MCF 10A (cell line): ENCODE measurements around the gene SDCBP2. TPM values are rescaled to one million over a fixed set of nuclear protein-coding genes. Genes with fewer than 3 reads are reported as not detected.

Experiments
- BruUV-seq: library from RNA; stranded (reverse); fragments of 400-500 nt; replicated peaks from 2 replicates; lab custom pipeline; 2021; lab: Mats Ljungman, UMichigan
- CTCF ChIA-PET: fragments of 300-600 bp; sonication (Branson Sonifier 250); formaldehyde crosslinking; extraction: SDS; loops from one replicate; lab custom pipeline; 2021; ENCODE audit warnings: antibody characterized with exemption, inconsistent platforms; lab: Yijun Ruan, JAX
- POLR2A ChIA-PET: fragments of 300-600, 350-650 bp; sonication (Branson Sonifier 250); formaldehyde crosslinking; extraction: SDS; loops from one replicate; lab custom pipeline; 2020; ENCODE audit warnings: antibody characterized with exemption, inconsistent platforms; lab: Yijun Ruan, JAX
- DNase-seq: peaks from one replicate; pipeline ENCODE4 v3.0.0-alpha.2; 2018; ENCODE audit not compliant: unreplicated experiment
- H3K27ac Mint-ChIP-seq: one replicate; pipeline ENCODE4 v1.8.0; 2022; ENCODE audit warnings: mild to moderate bottlenecking, low read depth, mixed read lengths; ENCODE audit not compliant: unreplicated experiment
- H3K27me3 Mint-ChIP-seq: one replicate; pipeline ENCODE4 v1.8.0; 2022; ENCODE audit warnings: mixed read lengths; ENCODE audit not compliant: insufficient read depth, unreplicated experiment
- H3K36me3 Mint-ChIP-seq: one replicate; pipeline ENCODE4 v1.8.0; 2022; ENCODE audit warnings: mild to moderate bottlenecking, moderate library complexity, mixed read lengths; ENCODE audit not compliant: insufficient read depth, unreplicated experiment
- H3K4me1 Mint-ChIP-seq: one replicate; pipeline ENCODE4 v1.8.0; 2022; ENCODE audit warnings: mixed read lengths; ENCODE audit not compliant: insufficient read depth, unreplicated experiment
- H3K4me3 Mint-ChIP-seq: one replicate; pipeline ENCODE4 v1.8.0; 2022; ENCODE audit warnings: mild to moderate bottlenecking, moderate library complexity, mixed read lengths; ENCODE audit not compliant: unreplicated experiment
- H3K9me3 Mint-ChIP-seq: one replicate; pipeline ENCODE4 v1.8.0; 2022; ENCODE audit warnings: mixed read lengths; ENCODE audit not compliant: unreplicated experiment
- intact Hi-C: fragments of 100-400 bp; cut with micrococcal nuclease; formaldehyde crosslinking; loops from 2 replicates; pipeline ENCODE4 v1.14.1; 2022
- total RNA-seq: library from RNA; stranded (reverse); gene quantifications from 2 replicates; pipeline ENCODE4 v1.2.3, GENCODE V29; 2022
- TF ChIP-seq, protein P1 (sequence below): fragments of 200-600 bp; IDR thresholded peaks from one replicate; pipeline ENCODE4 v1.8.0; 2022; ENCODE audit warnings: antibody characterized with exemption, mild to moderate bottlenecking; ENCODE audit not compliant: unreplicated experiment

SDCBP2 gene
- total RNA-seq, 1 experiment from 2014 or later = 11.8 TPM

DNA sequence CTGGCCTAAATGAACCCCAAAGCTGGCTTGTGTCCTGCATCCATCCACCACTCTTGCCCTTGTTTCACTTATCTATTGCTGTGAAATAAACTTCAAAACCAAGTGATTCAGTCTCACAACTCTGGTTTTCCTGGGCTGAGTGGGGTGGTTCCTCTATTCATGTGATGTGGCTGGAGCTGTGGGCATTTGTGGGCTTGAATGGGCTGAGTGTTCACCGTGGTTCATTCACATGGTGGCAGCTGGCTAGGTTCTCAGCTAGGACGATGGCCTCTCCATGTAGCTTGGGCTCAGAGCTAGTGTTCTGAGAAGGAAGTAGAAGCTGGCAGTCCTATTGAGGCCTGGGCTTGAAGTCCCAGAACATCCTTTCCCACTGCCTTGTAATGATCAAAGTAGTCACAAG lies 33.5 kb upstream of the SDCBP2 start:
- ChIA-PET CTCF (interaction anchor here (2.0 kb wide), 1 partner anchor 9 kb away, joined by 7 read pairs; no protein-coding TSS in a partner anchor), POLR2A (interaction anchor here (1.8 kb wide), 2 partner anchors 33 to 37 kb away, joined by 4 to 5 read pairs; partner anchors contain the start of gene SDCBP2)
- no peak overlapping the region for H3K27ac Mint-ChIP-seq
- TF ChIP-seq, protein P1, sequence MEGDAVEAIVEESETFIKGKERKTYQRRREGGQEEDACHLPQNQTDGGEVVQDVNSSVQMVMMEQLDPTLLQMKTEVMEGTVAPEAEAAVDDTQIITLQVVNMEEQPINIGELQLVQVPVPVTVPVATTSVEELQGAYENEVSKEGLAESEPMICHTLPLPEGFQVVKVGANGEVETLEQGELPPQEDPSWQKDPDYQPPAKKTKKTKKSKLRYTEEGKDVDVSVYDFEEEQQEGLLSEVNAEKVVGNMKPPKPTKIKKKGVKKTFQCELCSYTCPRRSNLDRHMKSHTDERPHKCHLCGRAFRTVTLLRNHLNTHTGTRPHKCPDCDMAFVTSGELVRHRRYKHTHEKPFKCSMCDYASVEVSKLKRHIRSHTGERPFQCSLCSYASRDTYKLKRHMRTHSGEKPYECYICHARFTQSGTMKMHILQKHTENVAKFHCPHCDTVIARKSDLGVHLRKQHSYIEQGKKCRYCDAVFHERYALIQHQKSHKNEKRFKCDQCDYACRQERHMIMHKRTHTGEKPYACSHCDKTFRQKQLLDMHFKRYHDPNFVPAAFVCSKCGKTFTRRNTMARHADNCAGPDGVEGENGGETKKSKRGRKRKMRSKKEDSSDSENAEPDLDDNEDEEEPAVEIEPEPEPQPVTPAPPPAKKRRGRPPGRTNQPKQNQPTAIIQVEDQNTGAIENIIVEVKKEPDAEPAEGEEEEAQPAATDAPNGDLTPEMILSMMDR = no peak
- no peak for DNase-seq
- intact Hi-C loops = no loop called here
- H3K36me3 Mint-ChIP-seq = peaks cover 54% of the 10 kb centered on the region
- H3K27me3 Mint-ChIP-seq = no peaks in the 10 kb centered on the region
- H3K9me3 Mint-ChIP-seq = no peaks in the 10 kb centered on the region
- H3K4me1 Mint-ChIP-seq = no peaks in the 10 kb centered on the region
- BruUV-seq = no TSS peak
- no peak overlapping the region for H3K4me3 Mint-ChIP-seq

DNA sequence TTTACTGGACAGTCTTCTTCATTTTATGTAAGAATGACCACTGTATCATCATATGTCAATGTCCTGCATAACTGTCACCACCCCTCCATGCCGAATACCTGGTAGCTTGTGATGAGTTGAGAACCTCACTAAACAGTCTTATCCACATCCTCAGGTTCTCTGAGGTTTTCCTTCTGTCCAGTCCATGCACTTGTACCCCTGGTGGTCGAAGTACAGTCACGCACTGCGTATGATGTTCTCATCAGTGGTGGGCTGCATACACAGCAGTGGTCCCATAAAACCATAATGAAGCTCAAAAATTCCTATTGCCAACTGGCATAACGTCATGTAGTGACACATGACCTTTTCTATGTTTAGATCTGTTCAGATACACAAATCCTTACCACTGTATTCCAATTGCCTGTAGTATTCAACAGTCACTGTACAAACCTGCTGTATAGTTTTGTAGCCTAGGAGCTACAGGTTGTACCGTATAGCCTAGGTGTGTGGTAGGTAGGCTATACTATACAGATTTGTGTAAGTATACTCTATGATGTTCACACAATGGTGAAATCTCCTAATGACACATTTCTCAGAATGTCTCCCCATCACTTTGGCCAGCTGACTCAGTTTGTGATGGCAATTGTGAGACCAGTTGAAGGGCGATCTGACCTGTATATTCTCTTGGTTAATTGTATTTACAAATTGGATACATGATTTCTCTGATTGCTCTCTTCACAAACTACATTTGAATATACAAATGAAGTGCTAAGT lies 31.3 kb upstream of the SDCBP2 start:
- no TSS peak for BruUV-seq
- CTCF ChIA-PET = interaction anchor here (1.1 kb wide), 1 partner anchor 78 kb away, joined by 5 read pairs; no protein-coding TSS in a partner anchor
- Mint-ChIP-seq H3K4me3 (no peak overlapping the region), H3K36me3 (peaks cover 69% of the 10 kb centered on the region), H3K4me1 (no peaks in the 10 kb centered on the region), H3K9me3 (no peaks in the 10 kb centered on the region), H3K27me3 (no peaks in the 10 kb centered on the region), H3K27ac (no peak overlapping the region)
- POLR2A ChIA-PET = interaction anchor here (1.0 kb wide), 1 partner anchor 31 kb away, joined by 3 read pairs; no protein-coding TSS in a partner anchor
- TF ChIP-seq, protein P1 = no peak
- intact Hi-C loops = no loop called here
- no peak for DNase-seq

DNA sequence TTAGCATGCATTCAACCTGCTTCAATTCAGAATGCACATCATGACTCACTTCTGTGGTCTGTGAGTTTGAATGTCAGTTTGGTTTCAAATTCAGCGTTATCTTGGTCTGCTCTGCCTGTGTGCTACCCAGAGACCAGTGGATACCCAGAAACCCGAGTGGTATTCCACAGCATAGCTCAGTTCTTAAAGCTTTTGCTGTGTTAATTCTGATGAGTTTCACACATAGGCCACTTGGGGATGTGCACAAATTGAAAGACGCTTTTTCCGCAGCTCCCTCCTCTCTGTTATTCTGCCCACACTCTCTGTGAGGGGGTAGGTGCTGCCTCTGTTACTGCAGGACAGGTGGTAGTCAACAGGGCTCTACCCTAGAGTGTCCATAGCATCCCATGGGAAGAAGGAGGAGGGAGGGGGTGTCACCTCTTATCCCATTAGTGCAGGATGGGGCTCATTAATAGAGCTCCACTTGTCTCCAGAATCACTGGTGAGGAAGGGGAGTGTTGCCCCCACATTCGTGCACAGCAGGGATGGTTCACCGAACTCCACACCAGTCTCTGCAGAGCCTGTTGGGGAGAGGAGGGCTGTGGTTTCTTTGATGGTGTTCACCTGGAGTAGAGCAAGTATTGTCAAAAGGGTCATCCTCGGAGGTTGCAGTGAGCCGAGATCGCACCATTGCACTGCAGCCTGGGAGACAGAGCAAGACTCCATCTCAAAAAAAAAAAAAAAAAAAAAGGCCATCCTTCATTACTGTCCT lies 29.2 kb upstream of the SDCBP2 start:
- H3K4me1 Mint-ChIP-seq = no peaks in the 10 kb centered on the region
- no peaks in the 10 kb centered on the region for H3K9me3 Mint-ChIP-seq
- H3K27ac Mint-ChIP-seq = no peak overlapping the region
- H3K36me3 Mint-ChIP-seq = peaks cover 85% of the 10 kb centered on the region
- TF ChIP-seq, protein P1 = no peak
- BruUV-seq = no TSS peak
- CTCF ChIA-PET = interaction anchor here (0.8 to 0.9 kb wide), 3 partner anchors 23 to 68 kb away, joined by 3 to 4 read pairs (median 4); no protein-coding TSS in a partner anchor
- POLR2A ChIA-PET = interaction anchor here (0.9 to 1.2 kb wide), 2 partner anchors 32 to 34 kb away, joined by 3 to 4 read pairs; no protein-coding TSS in a partner anchor
- H3K27me3 Mint-ChIP-seq = no peaks in the 10 kb centered on the region
- DNase-seq = no peak
- intact Hi-C loops = no loop called here
- no peak overlapping the region for H3K4me3 Mint-ChIP-seq

DNA sequence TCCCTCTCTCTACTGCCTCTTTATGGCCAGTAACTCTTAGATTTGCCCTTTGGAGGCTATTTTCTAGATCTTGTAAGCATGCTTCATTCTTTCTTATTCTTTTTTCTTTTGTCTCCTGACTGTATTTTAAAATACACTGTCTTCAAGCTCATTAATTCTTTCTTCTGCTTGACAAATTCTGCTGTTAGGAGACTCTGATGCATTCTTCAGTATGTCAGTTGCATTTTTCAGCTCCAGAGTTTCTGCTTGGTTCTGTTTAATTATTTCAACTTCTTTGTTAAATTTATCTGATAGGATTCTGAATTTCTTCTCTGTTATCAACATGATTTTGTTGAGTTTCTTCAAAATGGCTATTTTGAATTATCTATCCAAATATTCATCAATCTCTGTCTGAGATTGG lies 25.0 kb upstream of the SDCBP2 start:
- intact Hi-C loops = no loop called here
- no peak overlapping the region for H3K27ac Mint-ChIP-seq
- CTCF ChIA-PET = no interaction called here
- no peak for DNase-seq
- TF ChIP-seq, protein P1 = no peak
- POLR2A ChIA-PET = interaction anchor here (0.6 to 2.0 kb wide), 4 partner anchors 14 to 31 kb away, joined by 3 to 4 read pairs (median 4); no protein-coding TSS in a partner anchor
- H3K4me3 Mint-ChIP-seq = no peak overlapping the region
- BruUV-seq = no TSS peak
- H3K36me3 Mint-ChIP-seq = peaks cover 67% of the 10 kb centered on the region
- no peaks in the 10 kb centered on the region for H3K4me1 Mint-ChIP-seq
- H3K27me3 Mint-ChIP-seq = no peaks in the 10 kb centered on the region
- H3K9me3 Mint-ChIP-seq = peaks cover 12% of the 10 kb centered on the region
